PC-9 (cell line): ENCODE data around the gene HNRNPF.

Experiments
- CTCF ChIP-seq: fragments of 200-600 bp; sonication (generic); conservative IDR thresholded peaks from 2 replicates; pipeline ENCODE4 v1.6.1; 2017; ENCODE audit warnings: mixed run types, antibody characterized with exemption, mild to moderate bottlenecking, moderate library complexity
- EZH2 ChIP-seq: fragments of 200-600 bp; sonication (generic); IDR thresholded peaks from 2 replicates; pipeline ENCODE4 v1.8.0; 2017; ENCODE audit warnings: antibody characterized with exemption, low read depth

- TF ChIP-seq CTCF (no peak), EZH2 (no peak)
Measured at GRCh38 chr10:43415544-43415943, 6.6 kb upstream of the HNRNPF start.
